Testis (tissue), 3 donors: ENCODE results near the gene SCPEP1. TPM values are rescaled to one million over a fixed set of nuclear protein-coding genes. Genes with fewer than 3 reads are reported as not detected.
"Not testable (repeated sequence)": the region's sequence is repeated elsewhere in the genome, so short reads cannot be mapped to it uniquely, and the experiment has no call there.

ENCODE experiments used
- DNase-seq: peaks from one replicate; pipeline ENCODE4 v3.0.0-alpha.2; 2019
- H3K27ac ChIP-seq, 2 donors: fragments of 200-600 bp; sonication (generic); one replicate each; pipeline ENCODE4 v1.5.1; 2019
- H3K27me3 ChIP-seq: fragments of 200-600 bp; sonication (generic); one replicate; pipeline ENCODE4 v1.5.1; 2019
- H3K36me3 ChIP-seq: fragments of 200-600 bp; sonication (generic); one replicate; pipeline ENCODE4 v1.5.1; 2017; ENCODE audit warnings: low read depth; ENCODE audit errors: missing control alignments
- H3K4me1 ChIP-seq: fragments of 200-600 bp; sonication (generic); one replicate; pipeline ENCODE4 v1.5.1; 2019
- H3K4me3 ChIP-seq, 2 donors: fragments of 200-600 bp; sonication (generic); one replicate each; pipeline ENCODE4 v1.5.1; 2017 to 2019
- H3K9me3 ChIP-seq: fragments of 200-600 bp; sonication (generic); one replicate; pipeline ENCODE4 v1.5.1; 2017
- POLR2A ChIP-seq: fragments of 450-650 bp; IDR thresholded peaks from one replicate; pipeline ENCODE4 v1.6.1; 2017; ENCODE audit warnings: antibody characterized with exemption, mild to moderate bottlenecking, moderate library complexity
- WGBS, 2 donors: methylation state at CpG; one replicate each; pipeline ENCODE4 v1.1.5; 2018; 5-methylcytosine and 5-hydroxymethylcytosine counted together
- intact Hi-C: fragments of 100-400 bp; cut with DNase I; formaldehyde crosslinking; loops from one replicate; pipeline ENCODE4 v1.15.1; 2023; ENCODE audit warnings: low total_unique reads
- polyA plus RNA-seq: library from polyadenylated mRNA; stranded (reverse); fragments of 350-450 nt; fragmentation: Illumina TruSeq; extraction: RNeasy Lipid Tissue Mini Kit (QIAGEN cat#74804); gene quantifications from one replicate; pipeline ENCODE4 v1.2.3, GENCODE V29; 2014; ENCODE audit warnings: low read depth, low replicate concordance; ENCODE audit not compliant: insufficient read depth
- total RNA-seq, 2 donors: library from RNA; depleted of rRNA; stranded (reverse); fragments of >200 nt; gene quantifications; one replicate each; pipeline ENCODE4 v1.2.3, GENCODE V29; 2016
- TF ChIP-seq, protein P1 (sequence below), 3 experiments: fragments of 450-650 bp in 2 of 3; fragments of 200-600 bp in 1 of 3; sonication (generic) in 1 of 3; IDR thresholded peaks; one replicate each; pipeline ENCODE4 v1.5.1; 2016 to 2019; ENCODE audit warnings: antibody characterized with exemption in 3 of 3, mild to moderate bottlenecking in 2 of 3, moderate library complexity in 1 of 3

The SCPEP1 gene
- total and polyA plus RNA-seq, 3 donors from 2014 or later, result 30.7 to 55.7 (median 35.2) TPM

DNA sequence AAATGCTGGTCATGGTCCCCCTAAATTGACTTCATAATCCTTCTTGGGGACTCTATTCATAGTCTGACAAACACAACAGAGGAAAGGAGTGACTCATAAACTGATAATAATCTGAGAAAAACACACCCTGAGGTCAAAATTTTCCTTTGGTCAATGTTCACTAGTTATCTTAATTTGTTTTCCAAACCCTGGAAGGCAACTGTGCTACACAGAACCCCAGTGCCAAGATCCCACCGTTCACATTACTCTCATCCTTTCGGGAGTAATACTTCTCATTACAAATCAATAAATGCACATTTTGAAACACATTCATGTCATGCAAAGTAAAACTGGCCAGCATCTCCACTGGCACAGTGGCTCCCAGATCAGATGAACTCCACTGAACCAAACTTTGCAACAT is 40.2 kb upstream of the SCPEP1 start:
- intact Hi-C loops, result no loop called here

DNA sequence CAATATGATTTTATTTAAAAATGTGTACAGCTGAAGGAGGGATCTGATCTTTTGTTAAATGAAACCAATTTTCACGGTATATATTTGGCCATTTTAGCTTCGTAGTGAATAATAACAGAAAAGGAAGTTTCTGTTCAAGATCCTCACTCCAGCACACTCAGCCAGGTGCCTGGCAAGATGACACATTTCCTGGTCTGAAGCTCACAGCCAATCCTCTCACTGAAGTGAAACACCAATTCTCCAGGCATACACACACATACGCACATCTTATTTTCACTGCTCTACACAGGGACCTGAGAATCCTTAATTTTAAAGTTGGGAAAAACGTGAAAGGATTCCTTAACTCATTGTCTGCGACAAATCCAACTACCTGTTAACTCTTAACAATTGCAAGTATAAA is 39.7 kb upstream of the SCPEP1 start:
- DNase-seq, H3K36me3 ChIP-seq, H3K4me1 ChIP-seq, intact Hi-C loops, H3K4me3 ChIP-seq, H3K27ac ChIP-seq, H3K27me3 ChIP-seq, H3K9me3 ChIP-seq: not testable (repeated sequence)
- WGBS, 2 donors, result 82 to 86% methylated on average over 5 of the region's 5 CpGs

More for the DNA sequence above, 40.2 kb upstream of the SCPEP1 start:
- WGBS, 2 donors, result 82 to 85% methylated on average over 2 of the region's 2 CpGs
- Histone ChIP-seq H3K27ac (no peak overlapping the region), H3K9me3 (no peaks in the 10 kb centered on the region), H3K4me3 (no peak overlapping the region), H3K27me3 (no peaks in the 10 kb centered on the region), H3K4me1 (peaks cover 3% of the 10 kb centered on the region), H3K36me3 (no peaks in the 10 kb centered on the region)
- DNase-seq, result no peak
- TF ChIP-seq, protein P1, sequence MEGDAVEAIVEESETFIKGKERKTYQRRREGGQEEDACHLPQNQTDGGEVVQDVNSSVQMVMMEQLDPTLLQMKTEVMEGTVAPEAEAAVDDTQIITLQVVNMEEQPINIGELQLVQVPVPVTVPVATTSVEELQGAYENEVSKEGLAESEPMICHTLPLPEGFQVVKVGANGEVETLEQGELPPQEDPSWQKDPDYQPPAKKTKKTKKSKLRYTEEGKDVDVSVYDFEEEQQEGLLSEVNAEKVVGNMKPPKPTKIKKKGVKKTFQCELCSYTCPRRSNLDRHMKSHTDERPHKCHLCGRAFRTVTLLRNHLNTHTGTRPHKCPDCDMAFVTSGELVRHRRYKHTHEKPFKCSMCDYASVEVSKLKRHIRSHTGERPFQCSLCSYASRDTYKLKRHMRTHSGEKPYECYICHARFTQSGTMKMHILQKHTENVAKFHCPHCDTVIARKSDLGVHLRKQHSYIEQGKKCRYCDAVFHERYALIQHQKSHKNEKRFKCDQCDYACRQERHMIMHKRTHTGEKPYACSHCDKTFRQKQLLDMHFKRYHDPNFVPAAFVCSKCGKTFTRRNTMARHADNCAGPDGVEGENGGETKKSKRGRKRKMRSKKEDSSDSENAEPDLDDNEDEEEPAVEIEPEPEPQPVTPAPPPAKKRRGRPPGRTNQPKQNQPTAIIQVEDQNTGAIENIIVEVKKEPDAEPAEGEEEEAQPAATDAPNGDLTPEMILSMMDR (IDR thresholded peaks at IDR 0.05), result no peak
- no peak for TF ChIP-seq POLR2A

DNA sequence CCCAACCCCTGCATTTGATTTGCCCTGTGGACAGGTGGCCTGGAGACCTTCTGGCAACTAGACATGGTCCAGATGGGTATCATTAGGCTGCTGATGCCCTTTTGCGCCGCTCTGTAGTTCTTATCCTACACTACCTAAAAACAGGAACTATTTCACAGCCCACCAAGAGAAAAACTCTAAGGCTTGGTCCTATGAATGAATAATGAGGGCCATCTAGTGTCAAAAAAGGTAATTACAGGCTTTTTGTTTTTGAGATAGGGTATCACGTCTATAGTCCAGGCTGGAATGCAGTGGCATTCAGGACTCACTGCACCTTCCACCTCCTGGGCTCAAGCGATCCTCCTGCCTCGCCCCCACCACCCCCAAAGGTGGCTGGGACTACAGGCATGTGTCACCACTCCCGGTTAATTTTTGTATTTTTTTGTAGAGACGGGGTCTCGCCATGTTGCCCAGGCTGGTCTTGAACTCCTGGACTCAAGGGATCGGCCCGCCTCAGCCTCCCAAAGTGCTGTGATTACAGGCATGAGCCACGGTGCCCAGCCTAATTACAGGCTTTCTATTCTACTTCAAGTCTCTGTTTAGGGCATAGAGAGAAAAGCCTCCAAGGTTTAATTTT is 38.0 kb upstream of the SCPEP1 start:
- intact Hi-C loops, result loop anchor here (10.0 kb wide), 1 partner anchor 125 kb away; no protein-coding TSS in a partner anchor
- WGBS, 2 donors, result 55 to 61% methylated on average over 11 of the region's 11 CpGs
- Histone ChIP-seq H3K36me3 (no peaks in the 10 kb centered on the region), H3K27me3 (no peaks in the 10 kb centered on the region), H3K4me1 (no peaks in the 10 kb centered on the region), H3K9me3 (no peaks in the 10 kb centered on the region), H3K27ac (no peak overlapping the region), H3K4me3 (no peak overlapping the region)
- no peak for DNase-seq
- no peak for TF ChIP-seq POLR2A
- TF ChIP-seq, protein P1 (IDR thresholded peaks at IDR 0.05), result peak; percentile 56 to 66 (median 61)

- Histone ChIP-seq H3K27me3 (no peaks in the 10 kb centered on the region), H3K27ac (no peak overlapping the region), H3K4me3 (no peak overlapping the region), H3K36me3 (no peaks in the 10 kb centered on the region), H3K4me1 (no peaks in the 10 kb centered on the region), H3K9me3 (no peaks in the 10 kb centered on the region)
- intact Hi-C loops, result loop anchor here (10.0 kb wide), 1 partner anchor 129 kb away; no protein-coding TSS in a partner anchor
- WGBS, 2 donors, result 88 to 91% methylated on average over 10 of the region's 10 CpGs
- DNase-seq, result no peak
- TF ChIP-seq, protein P1 (IDR thresholded peaks at IDR 0.05), result no peak
- TF ChIP-seq POLR2A, result no peak
Measured at GRCh38 chr17:56943505-56944125, 34.3 kb upstream of the SCPEP1 start.

- intact Hi-C loops, result loop anchor here (10.0 kb wide), 1 partner anchor 131 kb away; no protein-coding TSS in a partner anchor
- 85 to 91% methylated on average over 3 of the region's 3 CpGs for WGBS, 2 donors
- DNase-seq, result no peak
Measured at GRCh38 chr17:56945938-56946505, 31.9 kb upstream of the SCPEP1 start.

More at GRCh38 chr17:56945938-56946505, 31.9 kb upstream of the SCPEP1 start:
- H3K27me3 ChIP-seq, result no peaks in the 10 kb centered on the region
- no peaks in the 10 kb centered on the region for H3K36me3 ChIP-seq
- H3K27ac ChIP-seq, result no peak overlapping the region
- H3K4me3 ChIP-seq, result no peak overlapping the region
- TF ChIP-seq, protein P1 (IDR thresholded peaks at IDR 0.05), result no peak
- no peak for TF ChIP-seq POLR2A
- no peaks in the 10 kb centered on the region for H3K4me1 ChIP-seq
- no peaks in the 10 kb centered on the region for H3K9me3 ChIP-seq
